Spleen (tissue), 7 donors: ENCODE measurements around the gene SLC27A2.

ENCODE experiments used
- CTCF ChIP-seq, 11 experiments: fragments of 200-600 bp in 7 of 11; fragments of 450-650 bp in 4 of 11; sonication (generic) in 4 of 11; IDR thresholded peaks in 8 of 11; conservative IDR thresholded peaks in 3 of 11; 1 replicate in 7 of 11; 2 replicates in 4 of 11; pipeline versions ENCODE4 v1.4.0 to v1.8.0; 2016 to 2021; ENCODE audit warnings: antibody characterized with exemption in 11 of 11, inconsistent platforms in 4 of 11, mild to moderate bottlenecking in 1 of 11
- POLR2A ChIP-seq, 3 donors: fragments of 450-650 bp; IDR thresholded peaks; one replicate each; pipeline ENCODE4 v1.5.1; 2017; ENCODE audit warnings: antibody characterized with exemption in 3 of 3, mild to moderate bottlenecking in 1 of 3
- donor health status: DM: no; HTN: no; CAD: no; lungs with moderate emphysema.
- donor health status: DM: no; HTN: no; CAD: no.
- donor health status: DM: no; HTN: no; CAD: no.

GRCh38 chr15:50135031-50135551 is 46.9 kb upstream of the SLC27A2 start:
- TF ChIP-seq CTCF (IDR thresholded peaks at IDR 0.05 in 8 of 11, conservative IDR thresholded peaks at IDR 0.05 in 3 of 11) (no peak), POLR2A (IDR thresholded peaks at IDR 0.05) (no peak)
